ENCODE data around the gene SMG9. TPM values are rescaled to one million over a fixed set of nuclear protein-coding genes. Genes with fewer than 3 reads are reported as not detected.
"Not testable (repeated sequence)": the region's sequence is repeated elsewhere in the genome, so short reads cannot be mapped to it uniquely, and the experiment has no call there.

The SMG9 gene
- total RNA-seq, 3 donors from 2014 or later = 10.6 to 29.9 (median 20.6) TPM

DNA sequence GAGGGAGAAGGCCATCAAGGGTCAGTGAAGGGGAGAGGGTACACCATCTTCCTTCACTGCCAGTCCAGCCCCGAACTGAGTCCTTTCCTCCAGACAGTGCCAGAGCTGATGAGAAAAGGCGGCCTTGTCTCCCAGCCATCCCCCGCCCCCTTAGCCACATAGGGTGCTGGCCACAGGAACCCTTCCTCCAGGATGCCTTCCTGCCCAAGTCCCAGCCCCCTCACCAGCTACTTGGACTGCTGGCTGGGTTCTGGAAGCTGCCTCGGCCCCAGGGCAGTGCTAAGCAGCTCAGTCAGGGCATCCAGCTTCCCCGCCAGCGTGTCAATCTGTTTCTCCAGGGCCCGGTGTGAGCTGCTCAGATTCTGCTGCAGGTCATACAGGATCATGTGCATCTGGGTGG is 12.6 kb upstream of the SMG9 start:
- no peak for TF ChIP-seq POLR2A (IDR thresholded peaks at IDR 0.05)
- TF ChIP-seq, protein P1, sequence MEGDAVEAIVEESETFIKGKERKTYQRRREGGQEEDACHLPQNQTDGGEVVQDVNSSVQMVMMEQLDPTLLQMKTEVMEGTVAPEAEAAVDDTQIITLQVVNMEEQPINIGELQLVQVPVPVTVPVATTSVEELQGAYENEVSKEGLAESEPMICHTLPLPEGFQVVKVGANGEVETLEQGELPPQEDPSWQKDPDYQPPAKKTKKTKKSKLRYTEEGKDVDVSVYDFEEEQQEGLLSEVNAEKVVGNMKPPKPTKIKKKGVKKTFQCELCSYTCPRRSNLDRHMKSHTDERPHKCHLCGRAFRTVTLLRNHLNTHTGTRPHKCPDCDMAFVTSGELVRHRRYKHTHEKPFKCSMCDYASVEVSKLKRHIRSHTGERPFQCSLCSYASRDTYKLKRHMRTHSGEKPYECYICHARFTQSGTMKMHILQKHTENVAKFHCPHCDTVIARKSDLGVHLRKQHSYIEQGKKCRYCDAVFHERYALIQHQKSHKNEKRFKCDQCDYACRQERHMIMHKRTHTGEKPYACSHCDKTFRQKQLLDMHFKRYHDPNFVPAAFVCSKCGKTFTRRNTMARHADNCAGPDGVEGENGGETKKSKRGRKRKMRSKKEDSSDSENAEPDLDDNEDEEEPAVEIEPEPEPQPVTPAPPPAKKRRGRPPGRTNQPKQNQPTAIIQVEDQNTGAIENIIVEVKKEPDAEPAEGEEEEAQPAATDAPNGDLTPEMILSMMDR (IDR thresholded peaks at IDR 0.05) = no peak
- no peak for TF ChIP-seq POLR2AphosphoS5 (IDR thresholded peaks at IDR 0.05)
- Histone ChIP-seq H3K9me3 (no peaks in the 10 kb centered on the region), H3K27me3 (no peaks in the 10 kb centered on the region), H3K36me3 (no peaks in the 10 kb centered on the region), H3K4me3 (no peak overlapping the region), H3K27ac (peak overlapping the region; percentile 78 to 84), H3K4me1 (peaks cover 0 to 9% of the 10 kb centered on the region in 2 donors)
- no peak for DNase-seq (ENCODE audit: low spot score in 2 of 2)
- intact Hi-C loops (cut with DNase I; ENCODE audit: low total_unique reads) = no loop called here

DNA sequence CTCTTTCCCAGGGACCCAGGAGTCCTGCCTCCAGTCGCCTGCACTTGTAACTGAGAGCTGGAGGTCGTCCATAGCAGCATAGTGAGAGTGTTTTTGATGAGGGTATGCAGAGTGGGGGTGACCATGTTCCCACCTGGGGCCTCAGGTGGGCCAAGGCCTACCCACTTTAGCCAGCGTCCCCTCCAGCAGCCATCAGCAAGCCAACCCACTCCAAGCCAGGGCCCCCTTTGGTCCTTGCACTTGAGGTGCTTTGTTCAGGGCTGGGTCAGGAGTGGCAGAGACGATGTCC is 11.9 kb upstream of the SMG9 start:
- DNase-seq (ENCODE audit: low spot score in 2 of 2) = no peak
- no peaks in the 10 kb centered on the region for H3K27me3 ChIP-seq
- intact Hi-C loops (cut with DNase I; ENCODE audit: low total_unique reads) = no loop called here
- no peak overlapping the region for H3K4me3 ChIP-seq
- H3K27ac ChIP-seq = peak overlapping the region; percentile 78 to 84
- no peaks in the 10 kb centered on the region for H3K36me3 ChIP-seq
- TF ChIP-seq POLR2AphosphoS5 (IDR thresholded peaks at IDR 0.05) (no peak), POLR2A (IDR thresholded peaks at IDR 0.05) (no peak)
- TF ChIP-seq, protein P1 (IDR thresholded peaks at IDR 0.05) = peak in 1 of 3 donors; percentile 4
- H3K4me1 ChIP-seq = peaks cover 0 to 9% of the 10 kb centered on the region in 2 donors
- no peaks in the 10 kb centered on the region for H3K9me3 ChIP-seq

DNA sequence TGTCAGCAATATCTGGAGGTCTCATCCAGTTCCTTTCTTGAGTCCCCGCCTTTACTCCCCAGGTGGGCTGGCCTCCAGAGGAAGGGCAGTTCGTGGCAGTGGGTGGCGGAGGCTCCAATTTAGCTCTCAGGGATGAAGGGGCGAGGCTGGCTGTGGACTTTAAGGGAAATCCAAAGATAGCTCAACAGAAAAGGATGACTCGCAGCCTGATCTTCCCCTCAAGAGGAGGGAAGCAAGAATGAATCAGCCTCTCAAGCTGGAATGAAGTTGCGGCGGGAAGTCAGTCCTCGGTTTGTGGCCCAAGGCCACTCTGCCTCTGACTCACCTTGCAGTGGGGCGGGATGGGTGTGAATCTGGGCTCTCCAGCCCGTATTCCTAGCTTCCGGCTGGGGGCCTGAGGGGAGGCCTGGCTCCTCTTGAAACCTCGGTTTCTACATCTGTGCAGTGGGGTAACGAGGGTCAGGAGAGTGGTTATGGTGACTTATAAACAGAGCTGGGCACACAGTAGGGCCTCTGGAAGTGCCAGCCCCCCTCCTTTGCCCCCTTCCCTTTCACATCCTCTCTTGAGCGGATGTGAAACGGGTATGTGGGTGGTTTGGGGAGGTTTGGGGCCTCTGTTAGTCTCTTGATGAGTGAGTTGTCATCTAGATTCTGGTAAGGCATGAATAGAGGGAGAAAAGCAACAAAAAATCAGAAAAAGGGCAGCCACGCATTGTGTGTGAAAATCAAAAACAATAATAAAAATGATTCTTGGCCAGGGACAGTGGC is 10.5 kb upstream of the SMG9 start:
- intact Hi-C loops (cut with DNase I; ENCODE audit: low total_unique reads) = no loop called here
- peak in 1 of 2 donors; percentile 76 for DNase-seq (ENCODE audit: low spot score in 2 of 2)

DNA sequence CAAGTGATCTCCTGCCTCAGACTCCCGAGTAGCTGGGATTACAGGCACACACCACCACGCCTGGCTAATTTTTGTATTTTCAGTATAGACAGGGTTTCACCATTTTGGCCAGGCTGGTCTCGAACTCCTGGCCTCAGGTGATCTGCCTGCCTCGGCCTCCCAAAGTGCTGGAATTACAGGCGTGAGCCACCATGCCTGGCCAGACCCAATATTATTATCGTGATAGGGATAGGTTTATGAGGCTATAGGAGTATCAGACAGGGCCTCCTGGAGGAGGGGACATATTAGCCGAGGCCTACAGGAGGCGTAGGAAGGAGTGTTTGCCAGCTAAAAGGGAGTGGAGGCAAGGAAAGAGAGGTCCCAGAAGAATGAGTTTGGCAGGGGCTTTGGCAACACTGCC is 9.9 kb upstream of the SMG9 start:
- H3K4me3 ChIP-seq; DNase-seq (ENCODE audit: low spot score in 2 of 2); intact Hi-C loops (cut with DNase I; ENCODE audit: low total_unique reads); H3K36me3 ChIP-seq; H3K4me1 ChIP-seq; H3K27me3 ChIP-seq; H3K9me3 ChIP-seq: not testable (repeated sequence)
- H3K27ac ChIP-seq = peak overlapping the region; percentile 84 to 88

More for the DNA sequence above, 10.5 kb upstream of the SMG9 start:
- Histone ChIP-seq H3K27me3 (no peaks in the 10 kb centered on the region), H3K4me3 (no peak overlapping the region), H3K27ac (peak overlapping the region; percentile 84 to 88), H3K36me3 (no peaks in the 10 kb centered on the region), H3K9me3 (no peaks in the 10 kb centered on the region), H3K4me1 (peaks cover 0 to 9% of the 10 kb centered on the region in 2 donors)
- TF ChIP-seq, protein P1 (IDR thresholded peaks at IDR 0.05) = no peak
- TF ChIP-seq POLR2AphosphoS5 (IDR thresholded peaks at IDR 0.05) (no peak), POLR2A (IDR thresholded peaks at IDR 0.05) (no peak)

DNA sequence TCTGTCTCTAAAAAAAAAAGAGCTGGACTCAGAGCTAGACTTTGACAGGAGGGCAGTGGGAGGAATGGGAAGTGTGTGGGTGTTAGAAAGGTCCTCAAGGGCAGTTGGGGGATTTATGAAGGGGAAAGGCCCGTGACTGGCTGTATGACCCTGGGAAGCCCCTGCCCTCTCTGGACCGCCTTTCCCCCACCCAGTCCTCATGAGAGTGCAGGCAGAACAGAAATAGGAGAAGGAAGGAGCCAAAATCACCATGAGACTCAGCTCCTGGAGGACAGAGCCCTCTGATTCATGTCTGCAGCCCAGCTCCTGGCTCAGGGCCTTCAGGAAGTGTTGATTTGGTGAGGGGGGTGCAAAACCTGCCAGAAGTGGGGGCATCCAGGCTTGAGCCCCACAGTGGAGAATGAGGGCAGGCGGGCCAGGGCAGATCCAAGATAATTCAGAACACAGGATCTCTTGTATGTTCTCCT is 8.7 kb upstream of the SMG9 start:
- intact Hi-C loops (cut with DNase I; ENCODE audit: low total_unique reads) = no loop called here
- Histone ChIP-seq H3K4me3 (no peak overlapping the region), H3K27ac (peak overlapping the region; percentile 41 to 84), H3K36me3 (no peaks in the 10 kb centered on the region), H3K9me3 (no peaks in the 10 kb centered on the region), H3K4me1 (peaks cover 0 to 9% of the 10 kb centered on the region in 2 donors), H3K27me3 (no peaks in the 10 kb centered on the region)
- DNase-seq (ENCODE audit: low spot score in 2 of 2) = no peak
- TF ChIP-seq POLR2A (IDR thresholded peaks at IDR 0.05) = no peak
- TF ChIP-seq POLR2AphosphoS5 (IDR thresholded peaks at IDR 0.05) = no peak
- TF ChIP-seq, protein P1 (IDR thresholded peaks at IDR 0.05) = no peak

Measured in breast epithelium (tissue), 4 donors.